HG02981 (cell line): ENCODE measurements around the gene TAAR1.
A peak's percentile ranks its signal among the peaks of the same experiment; 100 is the strongest.
"Not testable (repeated sequence)": the region's sequence is repeated elsewhere in the genome, so short reads cannot be mapped to it uniquely, and the experiment has no call there.

Source experiments
- ATAC-seq: cut with Tn5 transposase; IDR thresholded peaks from one replicate; pipeline ENCODE4 v1.9.1; 2021; ENCODE audit warnings: mild to moderate bottlenecking, moderate library complexity; ENCODE audit not compliant: unreplicated experiment

TAAR1 gene

GRCh38 chr6:132663661-132664060, 4.7 kb upstream of the TAAR1 start:
- ATAC-seq: no peak

DNA sequence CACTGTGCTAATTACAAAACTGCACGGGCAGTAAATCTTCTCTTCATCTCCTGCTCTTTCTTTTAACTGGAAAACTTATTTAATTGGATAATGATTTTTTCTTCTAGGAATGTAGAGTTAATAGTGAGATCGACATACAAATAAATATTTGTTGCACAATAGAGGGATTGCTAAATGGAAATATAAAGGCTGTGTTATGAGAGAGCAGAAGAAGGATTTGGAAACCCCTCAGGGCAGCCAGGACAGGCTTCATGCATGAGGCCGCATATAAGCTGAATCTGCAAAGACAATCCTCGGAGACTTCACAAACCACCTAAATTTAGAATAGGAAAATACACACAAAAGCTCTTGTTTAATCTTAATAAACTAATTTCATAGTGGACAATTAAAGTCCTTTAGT, 2.9 kb upstream of the TAAR1 start:
- ATAC-seq: no peak

GRCh38 chr6:132651062-132651461, 7.9 kb downstream of the TAAR1 start:
- no peak for ATAC-seq

- ATAC-seq: no peak
These were observed 8.6 kb downstream of the TAAR1 start for GRCh38 chr6:132650429-132650828.

GRCh38 chr6:132648828-132649227, 10.2 kb downstream of the TAAR1 start:
- no peak for ATAC-seq

GRCh38 chr6:132648356-132648755, 10.6 kb downstream of the TAAR1 start:
- ATAC-seq: peak; percentile 81

DNA sequence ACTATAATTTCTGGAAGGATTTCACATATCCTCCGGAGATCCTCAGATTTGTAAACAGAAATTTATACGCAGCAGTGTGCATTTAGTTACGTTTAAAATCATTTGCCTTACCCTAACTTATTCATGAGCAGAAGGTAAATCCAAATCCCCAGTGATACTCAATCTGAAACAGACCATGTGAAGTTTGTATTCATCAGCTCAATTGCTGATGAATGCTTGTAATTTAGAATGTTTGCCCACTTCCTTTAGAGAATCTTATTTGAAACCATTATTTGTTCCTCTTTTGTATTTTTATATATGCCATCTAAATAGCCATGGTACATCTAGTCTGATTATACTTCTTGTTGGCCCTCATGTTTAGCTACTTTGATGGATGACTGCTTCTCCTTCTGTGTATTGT, 15.4 kb downstream of the TAAR1 start:
- no peak for ATAC-seq

GRCh38 chr6:132637135-132637534, 21.8 kb downstream of the TAAR1 start:
- not testable (repeated sequence) for ATAC-seq

DNA sequence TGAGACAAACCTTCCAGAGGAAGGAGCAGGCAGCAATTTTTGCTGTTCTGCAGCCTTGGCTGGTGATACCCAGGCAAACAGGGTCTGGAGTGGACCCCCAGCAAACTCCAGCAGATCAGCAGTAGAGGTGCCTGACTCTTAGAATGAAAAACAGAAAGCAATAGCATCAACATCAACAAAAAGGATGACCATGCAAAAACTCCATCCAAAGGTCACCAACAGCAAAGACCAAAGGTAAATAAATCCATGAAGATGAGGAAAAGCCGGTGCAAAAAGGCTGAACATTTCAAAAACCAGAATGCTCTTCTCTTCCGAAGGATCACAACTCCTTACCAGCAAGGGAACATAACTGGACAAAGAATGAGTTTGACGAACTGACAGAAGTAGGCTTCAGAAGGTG, 23.1 kb downstream of the TAAR1 start:
- not testable (repeated sequence) for ATAC-seq

- not testable (repeated sequence) for ATAC-seq
These were observed 23.7 kb downstream of the TAAR1 start for GRCh38 chr6:132635288-132635687.

DNA sequence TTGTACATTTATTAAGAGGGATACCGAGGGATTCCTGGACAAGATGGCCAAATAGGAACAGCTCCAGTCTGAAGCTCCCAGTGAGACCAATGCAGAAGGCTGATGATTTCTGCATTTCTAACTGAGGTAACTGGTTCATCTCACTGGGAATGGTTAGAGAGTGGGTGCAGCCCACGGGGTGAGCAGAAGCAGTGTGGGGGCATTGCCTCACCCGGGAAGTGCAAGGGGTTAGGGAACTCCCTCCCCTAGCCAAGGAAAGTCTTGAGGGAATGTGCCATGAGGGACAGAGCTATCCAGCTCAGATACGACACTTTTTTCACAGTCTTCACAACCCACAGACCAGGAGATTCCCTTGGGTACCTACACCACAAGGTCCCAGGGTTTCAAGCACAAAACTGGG, 24.2 kb downstream of the TAAR1 start:
- no peak for ATAC-seq

DNA sequence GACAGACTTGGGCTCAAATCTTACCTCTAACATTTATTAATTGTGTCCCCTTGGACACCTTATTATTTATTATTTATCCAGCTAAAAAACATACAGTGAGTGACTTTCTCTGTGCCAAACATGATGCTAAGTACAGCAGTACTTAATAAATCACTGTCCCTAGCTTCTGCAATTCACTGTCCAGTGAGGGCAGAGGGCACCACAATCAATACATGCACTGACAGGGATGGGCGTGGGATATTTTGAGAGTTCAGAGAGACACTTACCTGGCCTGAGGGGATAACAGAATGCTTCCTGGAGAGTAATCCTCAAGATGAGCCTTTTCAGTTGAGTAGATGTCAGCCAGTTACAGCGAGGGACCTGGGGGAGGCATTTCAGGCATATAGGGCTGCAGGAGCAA, 25.6 kb downstream of the TAAR1 start:
- ATAC-seq: no peak

DNA sequence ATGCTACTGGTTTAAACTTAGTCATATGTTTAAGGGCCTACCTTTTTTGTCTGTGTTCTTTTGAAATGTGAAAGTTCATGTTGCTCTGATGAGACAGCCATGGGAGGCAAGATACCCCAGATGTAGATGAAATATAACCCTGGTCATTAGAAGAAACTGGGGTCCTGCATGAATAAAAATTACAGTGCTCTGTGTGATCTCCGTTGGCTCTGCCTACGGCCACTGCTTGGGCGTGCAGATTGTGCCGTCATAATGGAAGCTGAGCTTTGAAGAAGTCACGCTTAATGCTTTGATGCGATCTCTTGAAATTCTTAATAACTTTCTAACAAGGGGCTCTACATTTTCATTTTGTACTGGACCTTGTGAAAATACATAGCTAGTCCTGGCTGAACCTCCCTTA, 34.8 kb downstream of the TAAR1 start, which contains the start of gene TAAR2:
Gene TAAR2, minus strand, starts transcription at position 101 of the 400 bp plus-strand sequence. Its CDS starts 0 bp downstream, at position 101.
- no peak for ATAC-seq

DNA sequence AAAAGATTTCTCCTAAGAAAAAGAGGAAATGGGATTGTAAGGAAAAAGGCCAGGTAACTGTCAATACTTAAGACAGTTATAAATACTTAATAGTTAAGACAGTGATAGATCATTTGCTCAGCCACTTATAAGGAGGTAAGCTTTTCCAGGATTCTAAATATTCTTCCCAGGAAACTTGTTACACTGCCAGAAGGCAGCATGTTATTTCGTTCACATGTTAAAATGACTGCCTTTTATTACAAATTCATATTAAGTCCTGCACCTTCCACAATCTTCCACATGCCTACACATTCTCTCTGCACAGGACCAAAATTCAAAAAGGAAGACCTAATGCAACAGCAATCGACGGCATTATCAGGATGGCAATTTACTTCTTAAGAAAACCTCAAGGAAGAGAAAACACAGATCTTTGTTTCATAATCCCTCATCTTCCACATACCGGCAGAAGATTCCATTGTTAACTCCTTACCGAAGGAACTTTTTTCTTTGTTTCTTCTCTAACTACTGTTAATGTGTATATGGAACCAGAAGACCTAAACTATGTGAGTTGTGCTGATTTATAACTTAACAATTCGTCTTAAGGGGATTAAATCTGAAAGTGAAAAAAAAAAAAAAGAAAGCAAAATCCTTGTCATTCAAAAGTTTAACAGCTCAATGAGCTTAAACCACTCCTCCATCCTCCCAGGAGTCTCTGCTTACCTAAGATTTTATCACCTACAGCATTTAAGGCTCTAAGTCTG, 35.7 kb downstream of the TAAR1 start:
- ATAC-seq: no peak

GRCh38 chr6:132616677-132617076, 42.3 kb downstream of the TAAR1 start:
- no peak for ATAC-seq

DNA sequence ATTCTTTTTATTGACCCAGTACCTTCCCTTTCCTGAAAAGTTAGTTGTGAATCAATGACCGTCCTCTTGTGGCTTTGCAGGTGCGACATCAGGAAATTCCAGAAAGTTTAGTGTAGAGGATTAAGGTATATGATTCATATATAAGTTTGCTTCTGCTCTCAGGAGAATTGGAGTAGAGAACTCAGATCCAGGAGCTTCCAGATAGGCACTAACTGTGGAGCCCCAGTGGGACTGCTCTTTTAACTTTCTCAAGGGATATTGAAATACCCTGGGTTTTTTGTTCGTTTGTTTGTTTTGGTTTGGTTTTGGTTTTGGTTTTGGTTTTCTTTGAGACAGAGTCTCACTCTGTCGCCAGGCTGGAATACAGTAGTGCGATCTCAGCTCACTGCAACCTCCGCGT, 44.4 kb downstream of the TAAR1 start:
- no peak for ATAC-seq

DNA sequence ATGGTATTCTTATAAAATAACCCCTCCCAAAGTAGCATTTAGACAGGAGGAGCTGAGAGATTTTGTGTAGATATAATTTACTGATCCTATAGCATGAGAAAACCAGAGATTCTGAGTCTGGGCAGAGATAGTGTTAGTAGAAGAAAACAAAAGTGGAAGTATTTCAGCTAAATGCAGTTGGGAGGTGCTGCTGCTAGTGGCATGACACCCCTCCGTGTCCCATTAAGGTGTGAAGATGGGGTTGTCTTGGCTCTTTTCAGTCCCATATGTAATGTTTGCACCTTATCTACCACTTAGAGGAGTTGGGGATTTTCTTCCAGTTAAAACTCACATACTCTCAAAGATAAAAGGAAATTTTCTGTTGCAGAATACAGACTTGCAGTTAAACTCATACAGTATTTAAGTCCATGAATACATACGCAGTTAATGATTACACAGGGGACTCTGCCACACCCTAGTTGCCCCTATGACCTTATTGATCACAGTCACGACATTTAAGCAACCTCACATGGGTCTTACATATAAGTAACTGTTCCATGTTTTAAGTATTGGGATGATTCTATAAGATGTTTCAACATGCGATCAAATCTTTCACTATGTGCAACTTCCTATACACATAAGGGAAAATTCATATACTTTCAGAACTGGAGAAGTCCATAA, 46.4 kb downstream of the TAAR1 start:
- no peak for ATAC-seq

DNA sequence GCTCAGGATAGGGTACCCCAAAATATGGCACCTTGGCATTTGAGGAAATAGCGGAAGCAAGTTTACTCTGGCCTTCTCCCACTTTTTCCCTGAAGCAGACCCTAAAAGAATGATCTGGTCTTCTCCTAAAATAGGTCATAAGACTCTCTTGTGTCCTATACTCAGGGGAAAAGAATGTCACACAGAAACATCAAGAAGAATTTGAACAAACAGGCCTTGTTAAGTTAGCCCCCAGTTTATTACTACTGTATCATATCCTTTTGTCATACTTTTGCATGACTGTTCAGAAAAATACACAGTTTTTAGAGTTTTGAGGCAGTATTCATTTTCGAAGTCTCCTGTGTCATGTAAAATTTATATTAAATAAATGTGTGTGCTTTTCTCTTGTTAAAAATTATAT, 47.4 kb downstream of the TAAR1 start:
- no peak for ATAC-seq

GRCh38 chr6:132607544-132608233, 51.3 kb downstream of the TAAR1 start:
- peak; percentile 93 for ATAC-seq

- no peak for ATAC-seq
These were observed 54.3 kb downstream of the TAAR1 start for GRCh38 chr6:132604635-132605152.

- not testable (repeated sequence) for ATAC-seq
These were observed 58.1 kb downstream of the TAAR1 start for GRCh38 chr6:132600900-132601299.

GRCh38 chr6:132598473-132598872, 60.5 kb downstream of the TAAR1 start:
- peak; percentile 76 for ATAC-seq
